SK-N-MC (cell line): ENCODE measurements around the gene ADAMTS13.

Experiments
- EZH2 ChIP-seq: fragments of 200-600 bp; sonication (generic); IDR thresholded peaks from one replicate; pipeline ENCODE4 v1.6.1; 2017; ENCODE audit warnings: antibody characterized with exemption
- POLR2AphosphoS5 ChIP-seq: IDR thresholded peaks from 2 replicates; pipeline ENCODE4 v1.6.1; 2012; ENCODE audit warnings: mild to moderate bottlenecking, low read depth, low read length, borderline replicate concordance

- TF ChIP-seq EZH2 (no peak), POLR2AphosphoS5 (no peak)
Measured at GRCh38 chr9:133487331-133487725, 65.2 kb downstream of the ADAMTS13 start.
